GM18505 (cell line): ENCODE data around the gene LASP1.

Experiments
- ATAC-seq: cut with Tn5 transposase; IDR thresholded peaks from one replicate; pipeline ENCODE4 v1.9.1; 2021; ENCODE audit not compliant: unreplicated experiment
- POLR2A ChIP-seq: IDR thresholded peaks from 4 replicates; pipeline ENCODE4 v1.6.1; 2011; ENCODE audit warnings: borderline replicate concordance; ENCODE audit not compliant: insufficient read depth, insufficient read length; ENCODE audit errors: extremely low read depth

Gene LASP1

GRCh38 chr17:38857271-38857670 is 12.6 kb upstream of the LASP1 start:
- no peak for TF ChIP-seq POLR2A
- no peak for ATAC-seq

GRCh38 chr17:38861399-38861843 is 8.4 kb upstream of the LASP1 start:
- TF ChIP-seq POLR2A: no peak
- ATAC-seq: no peak

DNA sequence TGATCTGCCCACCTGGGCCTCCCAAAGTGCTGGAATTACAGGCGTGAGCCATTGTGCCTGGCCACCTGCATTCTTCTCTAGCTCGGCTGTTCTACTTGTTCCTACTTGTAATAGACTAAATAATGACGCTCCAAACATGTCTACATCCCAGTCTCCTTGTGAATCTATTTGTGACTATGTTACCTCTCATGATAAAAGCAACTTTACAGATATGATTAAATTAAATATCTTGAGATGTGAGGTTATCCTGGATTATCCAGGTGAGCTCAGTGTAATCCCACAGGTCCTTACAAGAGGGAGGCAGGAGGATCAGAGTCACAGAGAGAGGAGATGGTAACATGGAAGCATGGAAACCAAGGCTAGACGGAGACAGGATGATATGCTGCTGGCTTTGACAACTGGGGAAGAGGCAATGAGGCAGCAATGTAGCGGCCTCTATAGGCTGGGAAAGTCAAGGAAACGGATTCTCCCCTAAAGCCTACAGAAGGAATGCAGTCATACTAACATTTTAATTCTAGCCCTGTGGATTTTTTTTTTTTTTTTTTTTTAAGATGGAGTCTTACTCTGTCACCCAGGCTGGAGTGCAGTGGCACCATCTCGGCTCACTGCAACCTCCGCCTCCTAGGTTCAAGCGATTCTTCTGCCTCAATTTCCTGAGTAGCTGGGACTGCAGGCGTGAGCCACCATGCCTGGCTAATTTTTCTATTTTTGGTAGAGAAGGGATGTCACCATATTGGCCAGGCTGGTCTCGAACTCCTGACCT is 5.0 kb upstream of the LASP1 start:
- ATAC-seq: no peak
- TF ChIP-seq POLR2A: no peak

GRCh38 chr17:38867179-38867967 is 2.5 kb upstream of the LASP1 start:
- TF ChIP-seq POLR2A: peak; percentile 38
- no peak for ATAC-seq

DNA sequence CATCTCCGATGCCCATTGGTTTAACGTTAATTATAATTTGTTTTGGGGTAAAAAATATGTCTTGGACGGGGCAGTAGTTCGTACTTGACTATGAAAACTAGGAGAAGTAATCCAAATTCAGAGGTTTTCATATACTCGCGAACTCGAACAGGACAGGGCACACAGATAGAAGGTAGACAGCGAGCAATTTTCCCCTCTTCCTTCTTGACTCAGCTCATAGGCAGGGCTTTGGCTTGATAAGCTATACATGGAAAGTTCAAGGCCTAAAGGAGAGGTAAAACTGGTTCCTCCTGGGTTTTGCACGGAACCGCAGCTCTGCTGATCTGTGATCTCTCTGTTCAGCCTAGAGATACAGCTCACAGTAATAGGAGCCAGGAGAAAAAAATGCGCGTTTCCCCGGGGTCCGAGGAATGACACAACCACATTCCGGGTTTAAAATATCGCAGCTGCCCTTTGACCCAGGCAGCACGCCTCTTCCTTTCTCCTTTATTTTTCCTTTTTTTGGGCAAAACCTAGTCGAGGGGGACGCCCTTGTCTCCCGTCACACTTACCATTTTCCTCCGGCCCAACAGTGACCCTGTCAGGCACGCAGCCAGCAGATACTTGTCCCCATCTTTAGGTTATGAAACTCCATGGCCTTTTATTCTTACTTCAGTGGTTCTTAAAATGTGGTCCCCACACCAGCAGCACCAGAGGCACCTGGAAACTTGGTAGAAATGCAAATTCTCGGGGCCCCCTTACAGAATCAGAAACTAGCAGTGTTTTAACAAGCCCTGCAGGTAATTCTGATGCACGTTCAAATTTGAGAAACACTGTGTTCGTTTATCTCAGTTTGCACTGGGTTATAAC is 1.7 kb upstream of the LASP1 start:
- TF ChIP-seq POLR2A: no peak
- no peak for ATAC-seq

DNA sequence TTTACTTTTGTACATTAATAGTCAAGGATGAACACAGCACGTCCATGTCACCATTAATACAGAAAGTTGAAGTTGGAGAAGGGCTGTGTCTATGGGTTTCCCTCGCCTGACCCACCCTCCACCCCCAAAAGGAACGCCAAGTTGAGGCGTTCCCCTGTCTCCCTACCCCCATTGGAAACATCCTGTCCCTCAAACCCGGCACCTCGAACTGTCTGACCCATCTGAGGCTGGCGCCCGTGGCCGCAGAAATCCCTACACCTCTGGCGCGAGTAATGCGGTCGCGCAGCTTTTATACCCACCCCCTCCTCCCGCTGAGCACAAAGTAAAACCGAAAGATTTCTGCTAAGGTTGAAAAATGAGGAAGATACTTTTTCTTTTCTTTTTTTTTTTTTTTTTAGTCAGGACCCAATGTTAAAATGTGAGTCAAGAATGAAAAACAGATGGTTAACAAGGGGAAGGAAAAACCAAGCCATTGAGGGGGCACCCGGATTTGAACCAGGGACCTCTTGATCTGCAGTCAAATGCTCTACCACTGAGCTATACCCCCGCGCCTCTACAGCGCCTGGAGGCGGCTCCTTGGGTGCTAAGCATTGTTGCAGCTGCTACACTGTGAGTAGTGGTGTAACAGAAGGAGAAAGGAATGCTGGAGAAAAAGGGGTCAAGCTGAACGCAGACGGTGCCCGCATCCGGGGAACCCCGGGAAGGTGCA is 887 bp upstream of the LASP1 start:
- peak; percentile 27 for ATAC-seq
- peak; percentile 89 for TF ChIP-seq POLR2A

- ATAC-seq: no peak
- peak; percentile 21 for TF ChIP-seq POLR2A
Observed at GRCh38 chr17:38870259-38871165, 654 bp downstream of the LASP1 start.

DNA sequence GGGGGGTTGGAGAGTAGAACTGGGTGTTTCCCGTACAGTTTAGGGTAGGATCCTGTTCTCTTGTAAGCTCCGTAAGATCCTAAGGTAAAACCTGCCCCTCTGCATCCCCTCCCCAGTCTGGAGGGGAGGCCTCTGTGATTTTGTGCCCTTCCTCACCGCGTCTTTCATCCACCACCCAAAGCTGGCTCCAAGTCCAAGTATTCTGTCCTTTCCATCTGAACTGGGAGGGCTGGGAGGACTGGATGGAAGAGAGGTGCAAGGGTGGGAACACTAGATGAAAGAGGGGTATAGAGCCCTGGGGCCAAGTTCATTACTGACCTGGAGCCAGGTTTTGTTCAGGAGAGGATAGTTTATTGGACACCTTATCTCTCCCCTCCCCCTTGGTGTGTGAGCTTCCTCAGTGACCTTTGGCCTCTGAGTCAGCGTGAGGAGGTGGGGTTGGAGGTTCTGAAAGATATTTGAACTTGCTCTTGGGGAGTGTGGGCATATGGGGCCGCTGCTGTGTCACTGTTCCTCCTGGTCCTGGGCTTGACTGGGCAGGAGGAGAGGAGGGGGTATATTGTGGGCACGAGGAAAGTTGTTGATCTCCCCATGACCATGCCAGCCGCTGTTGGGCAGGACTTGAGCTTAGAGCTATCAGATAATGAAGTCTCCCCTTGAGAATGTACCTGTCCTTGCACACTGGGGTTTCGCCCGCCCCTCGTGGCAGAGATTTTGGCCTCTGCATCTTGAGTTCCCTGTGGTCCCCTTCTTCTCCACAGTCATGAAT is 1.6 kb downstream of the LASP1 start:
- no peak for ATAC-seq
- TF ChIP-seq POLR2A: no peak

DNA sequence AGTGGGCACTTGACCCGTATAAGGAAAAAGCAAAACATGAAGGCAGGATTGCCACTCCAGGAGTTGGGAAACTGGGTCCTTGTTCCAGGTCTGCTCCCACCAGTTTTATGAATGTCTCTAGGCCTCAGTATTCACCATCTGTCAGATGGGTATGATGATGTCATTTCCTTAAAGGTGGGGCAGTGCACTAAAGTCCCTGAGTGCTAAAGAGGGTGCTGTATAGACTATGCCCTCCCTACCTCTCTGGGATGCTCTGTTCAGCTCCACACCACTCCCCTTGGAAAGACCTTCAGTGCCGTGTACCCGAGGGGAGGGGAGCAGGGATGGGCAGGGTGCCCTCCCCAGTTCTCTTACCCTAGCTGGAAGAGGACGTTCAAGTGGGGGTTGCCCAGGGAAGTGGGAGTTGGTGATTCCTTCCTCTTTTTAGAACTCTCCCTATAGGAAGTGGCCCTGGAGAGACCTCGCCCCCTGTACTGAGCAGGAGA is 2.2 kb downstream of the LASP1 start:
- no peak for ATAC-seq
- TF ChIP-seq POLR2A: no peak

GRCh38 chr17:38872671-38873385 is 3.0 kb downstream of the LASP1 start:
- ATAC-seq: no peak

DNA sequence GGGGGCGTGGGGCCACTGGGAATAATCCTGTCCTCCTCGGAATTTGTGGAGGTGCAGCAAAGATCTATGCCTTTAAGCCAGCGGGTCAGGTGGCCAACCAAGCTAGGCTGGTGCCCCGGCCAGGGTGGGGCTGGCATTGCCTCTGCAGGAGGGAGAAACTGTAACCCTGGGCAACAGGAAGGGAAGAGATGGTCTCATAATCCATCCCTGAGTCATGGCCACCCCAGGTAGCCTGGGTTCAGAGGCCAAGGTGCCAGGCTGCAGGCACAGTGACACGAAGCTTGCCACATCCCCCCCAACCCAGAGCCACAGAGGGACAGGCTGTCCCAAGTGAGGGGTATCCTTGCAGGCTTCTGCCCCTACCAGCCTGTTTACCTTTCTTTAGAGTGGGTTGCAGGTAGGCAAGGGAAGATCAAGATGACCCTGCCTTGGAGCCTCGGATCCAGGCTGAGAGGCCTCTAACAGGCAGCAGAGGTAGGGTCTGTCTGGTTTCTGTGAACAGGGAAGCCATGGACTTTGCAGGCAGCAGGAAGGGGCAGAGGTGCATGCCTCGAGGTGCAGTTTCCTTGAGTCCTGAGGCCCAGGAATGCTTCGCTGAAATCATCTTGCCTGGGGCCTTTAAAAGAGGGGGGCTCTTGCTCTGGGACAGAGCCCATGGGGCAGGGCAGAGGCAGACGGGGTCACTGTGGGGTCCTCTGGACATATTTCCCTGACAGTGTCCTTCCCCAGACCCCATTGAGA is 4.0 kb downstream of the LASP1 start:
- no peak for ATAC-seq
- no peak for TF ChIP-seq POLR2A

More at GRCh38 chr17:38872671-38873385, 3.0 kb downstream of the LASP1 start:
- no peak for TF ChIP-seq POLR2A
